22Rv1 (cell line): ENCODE measurements around the gene DHRS4.

Experiments
- CTCF ChIP-seq: fragments of 450-650 bp; IDR thresholded peaks from 2 replicates; pipeline ENCODE4 v1.5.1; 2017; ENCODE audit warnings: mild to moderate bottlenecking
- ZFX ChIP-seq: fragments of 450-650 bp; IDR thresholded peaks from 2 replicates; pipeline ENCODE4 v1.6.1; 2017; ENCODE audit warnings: antibody characterized with exemption, borderline replicate concordance

GRCh38 chr14:23910876-23911210, 42.7 kb upstream of the DHRS4 start:
- TF ChIP-seq CTCF (peak; percentile 43), ZFX (no peak)
